Neural progenitor cell (in vitro differentiated cells): ENCODE results near the gene P2RX7.

ENCODE experiments used
- CTCF ChIP-seq: fragments of 200-600 bp; sonication (generic); IDR thresholded peaks from 2 replicates; pipeline ENCODE4 v1.5.1; 2017; ENCODE audit warnings: antibody characterized with exemption, mild to moderate bottlenecking
- EZH2 ChIP-seq: fragments of 200-600 bp; sonication (generic); IDR thresholded peaks from 2 replicates; pipeline ENCODE4 v1.6.1; 2017; ENCODE audit warnings: antibody characterized with exemption, mild to moderate bottlenecking, moderate library complexity

GRCh38 chr12:121154793-121155375 lies 22.2 kb downstream of the P2RX7 start:
- no peak for TF ChIP-seq CTCF
- no peak for TF ChIP-seq EZH2
